ENCODE data around the gene ZBTB20. TPM values are rescaled to one million over a fixed set of nuclear protein-coding genes. Genes with fewer than 3 reads are reported as not detected.

ZBTB20 gene
- polyA plus RNA-seq, 10 donors = 2.0 to 4.9 (median 3.7) TPM

DNA sequence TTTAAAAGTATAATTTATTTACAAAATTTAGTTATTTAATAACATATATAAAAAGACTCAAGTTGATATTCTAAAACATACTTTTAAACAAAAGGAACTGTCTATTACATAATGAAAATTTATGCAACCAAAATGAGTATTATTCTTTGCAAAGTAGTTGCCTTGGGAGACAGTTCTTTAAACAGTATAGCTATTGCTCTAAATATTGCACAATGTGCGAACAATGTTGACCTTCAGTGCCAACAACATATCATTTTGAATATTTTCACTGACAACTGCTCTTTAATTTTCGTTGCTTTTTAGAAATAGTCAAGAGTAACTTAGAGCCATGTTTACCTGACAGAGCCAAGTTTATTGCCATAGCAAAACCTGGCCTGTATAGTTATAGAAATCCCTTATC lies 124.9 kb downstream of the ZBTB20 start:
- DNase-seq = no peak

DNA sequence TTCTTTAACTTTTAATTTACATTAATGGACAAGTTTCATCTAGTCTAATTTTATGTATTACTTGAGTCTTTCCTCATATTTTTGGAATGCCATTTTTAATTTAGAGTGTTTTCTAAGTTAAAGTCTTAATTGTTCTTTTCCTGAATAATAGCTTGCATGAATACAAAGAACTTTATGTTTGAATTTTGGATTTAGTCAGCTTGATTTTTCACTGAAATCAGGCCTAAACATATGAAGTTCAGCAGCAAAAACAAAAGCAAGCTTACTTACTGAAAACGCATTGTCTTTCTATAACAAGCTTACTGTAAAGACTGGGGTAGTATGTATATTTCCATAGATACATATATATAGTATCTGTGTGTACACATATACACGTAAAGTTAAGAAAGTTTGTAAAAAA lies 126.0 kb downstream of the ZBTB20 start:
- DNase-seq = no peak

DNA sequence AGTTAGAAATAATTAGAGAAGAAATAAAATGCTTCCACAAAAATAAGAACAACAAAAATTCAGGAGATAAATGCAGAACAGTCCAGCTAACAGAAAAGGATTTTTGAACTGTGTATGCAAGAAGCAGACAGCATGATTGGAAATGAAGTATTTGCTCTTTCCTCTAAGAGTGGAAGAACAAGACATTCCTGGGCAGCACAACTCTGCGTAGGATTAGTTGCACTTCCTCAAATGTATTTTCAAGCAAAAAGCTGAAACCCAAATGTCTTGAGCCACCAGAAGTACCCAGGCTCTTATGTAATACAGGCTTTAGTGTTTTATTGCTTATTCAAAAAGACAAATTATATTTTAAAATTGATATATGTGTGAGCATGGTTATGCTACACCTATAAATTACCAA lies 127.2 kb downstream of the ZBTB20 start:
- DNase-seq = peak in 1 of 3 donors; percentile 11

DNA sequence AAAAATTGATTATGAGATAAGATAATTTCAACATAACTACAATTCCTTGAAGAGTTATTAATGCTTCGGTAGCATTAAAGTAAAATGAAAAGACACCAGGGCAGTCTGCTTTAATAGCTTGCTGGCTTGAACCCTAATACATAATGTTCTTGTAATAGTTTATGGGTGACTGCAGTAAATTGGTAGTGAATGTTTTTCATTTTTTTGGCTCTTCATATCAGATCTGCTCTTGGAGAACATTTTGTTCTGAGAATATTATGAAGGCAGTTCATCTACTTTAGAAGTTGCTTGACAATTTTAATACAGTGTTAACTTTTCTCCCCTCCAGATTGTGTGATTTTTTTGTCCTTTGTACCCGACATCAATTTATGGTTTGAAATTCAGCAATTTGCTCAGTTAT lies 128.4 kb downstream of the ZBTB20 start:
- DNase-seq = no peak

GRCh38 chr3:115007966-115008365 lies 139.1 kb downstream of the ZBTB20 start:
- no peak for DNase-seq

DNA sequence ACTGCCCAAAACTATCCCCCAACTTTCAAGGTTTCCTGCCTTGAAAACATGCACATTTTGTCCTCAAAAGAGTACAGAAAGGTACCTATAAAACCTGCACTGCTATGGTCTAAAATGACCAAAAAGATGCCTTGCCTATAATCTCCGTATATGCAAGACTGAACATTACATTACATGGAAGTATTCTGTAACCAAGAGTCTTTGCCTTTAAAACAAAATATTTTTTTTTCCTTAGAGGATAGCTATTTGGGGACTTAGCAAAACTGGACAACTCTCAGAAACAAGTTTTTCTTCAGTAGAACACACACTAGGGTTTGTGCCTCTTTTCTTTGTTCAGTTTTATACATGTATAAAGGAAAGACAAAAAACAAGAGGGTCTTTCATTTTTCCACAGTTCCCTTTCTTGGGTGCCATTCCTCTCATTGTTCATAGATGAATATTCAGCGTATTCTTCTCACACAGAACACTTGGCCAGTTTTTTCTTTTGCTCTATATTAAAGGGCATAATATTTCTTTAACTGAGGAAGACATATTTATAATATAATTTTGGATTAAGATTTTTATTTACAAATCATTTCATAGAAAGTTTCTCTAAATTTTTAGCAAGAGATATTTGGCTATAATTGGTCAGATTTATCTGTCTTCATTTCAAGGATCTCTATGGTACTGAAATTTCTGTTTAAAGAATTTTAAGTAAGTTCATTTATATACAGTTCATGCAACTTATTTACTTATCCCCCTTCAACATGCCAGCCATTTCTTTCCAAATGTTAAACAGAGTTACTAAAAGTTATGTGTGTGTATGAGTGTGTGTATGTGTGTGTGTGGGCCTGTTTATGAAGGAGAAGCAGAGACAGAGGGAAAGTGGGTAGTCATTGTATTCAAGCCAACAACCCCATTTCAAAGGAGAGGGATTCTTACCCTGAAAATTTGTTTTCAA lies 142.6 kb downstream of the ZBTB20 start:
- no peak for DNase-seq

DNA sequence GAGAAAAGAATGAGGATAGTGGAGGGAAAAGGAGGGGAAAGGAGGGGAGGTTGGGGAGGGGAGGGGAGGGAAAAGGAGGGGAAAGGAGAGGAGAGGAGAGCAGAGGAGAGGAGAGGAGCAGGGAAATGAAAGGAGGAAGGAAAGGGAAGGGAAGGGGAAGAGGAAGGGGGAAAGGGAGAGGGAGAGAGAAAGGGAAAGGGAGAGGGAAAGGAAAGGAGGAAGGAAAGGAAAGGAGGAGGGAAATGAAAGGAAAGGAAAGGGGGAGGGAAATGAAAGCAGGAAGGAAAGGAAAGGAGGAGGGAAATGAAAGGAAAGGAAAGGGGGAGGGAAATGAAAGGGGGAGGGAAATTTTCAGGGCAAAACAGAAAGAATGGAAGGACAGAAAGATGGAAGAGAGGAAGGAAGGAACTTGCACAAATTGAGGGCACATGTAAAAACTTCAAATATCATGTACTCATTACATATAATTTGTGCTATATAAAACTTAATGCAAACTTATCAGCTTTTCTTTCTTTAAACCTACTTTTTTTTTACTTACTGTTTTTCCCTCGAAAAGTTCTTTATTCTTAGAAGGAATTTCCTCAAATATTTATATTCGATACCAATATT lies 148.0 kb downstream of the ZBTB20 start:
- no peak for DNase-seq

DNA sequence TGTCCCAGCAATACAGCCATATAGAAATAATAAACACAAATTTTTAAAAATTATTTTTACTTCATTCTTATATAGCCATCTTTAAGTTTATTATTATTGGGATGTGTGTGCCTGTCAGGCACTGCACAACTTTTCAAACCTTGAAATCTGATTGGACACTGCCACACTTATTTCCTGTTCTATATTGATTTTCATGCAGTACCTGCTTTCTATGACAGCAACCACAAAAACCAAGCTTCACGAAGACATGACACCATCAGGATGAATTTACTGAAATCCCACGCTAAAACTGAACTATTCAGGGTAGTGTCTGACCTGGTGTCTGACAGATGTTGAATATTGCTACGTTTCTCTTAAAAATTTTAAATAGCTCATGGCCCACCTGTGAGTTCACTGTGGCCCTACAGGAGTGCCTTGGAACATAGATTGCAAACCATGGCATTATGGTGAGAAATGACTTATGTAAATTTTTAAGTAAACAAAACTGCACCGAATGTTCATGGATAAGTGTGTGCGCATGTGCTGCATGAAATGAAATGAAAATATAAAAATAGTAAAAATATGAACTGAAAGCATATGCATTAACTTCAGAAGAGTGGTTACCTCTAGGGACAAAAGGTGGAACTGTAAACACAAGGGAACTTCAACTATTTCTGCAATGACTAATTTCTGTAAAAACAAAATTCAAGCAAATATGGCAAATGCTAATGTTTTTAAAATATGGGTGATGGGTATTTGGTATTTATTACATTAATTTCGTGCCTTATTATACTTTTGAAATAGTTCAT lies 152.3 kb downstream of the ZBTB20 start:
- DNase-seq = no peak

DNA sequence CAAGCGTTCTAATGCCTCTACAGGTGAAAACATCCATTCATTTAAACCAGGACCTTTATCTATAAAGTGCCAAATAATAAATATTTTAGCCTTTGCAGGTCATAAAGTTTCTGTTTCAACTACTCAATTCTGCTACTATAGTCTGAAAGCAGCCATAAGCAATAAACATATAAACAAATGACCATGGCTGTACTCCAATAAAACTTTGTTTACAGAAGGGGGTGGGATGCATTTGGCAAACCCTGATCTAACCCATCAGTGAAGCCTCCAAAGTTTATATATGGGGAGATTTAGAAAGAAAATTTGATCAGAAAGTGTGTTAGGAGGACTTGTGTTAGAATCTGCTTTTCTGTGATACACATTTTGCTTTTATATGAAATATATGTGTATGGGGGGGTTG lies 161.3 kb downstream of the ZBTB20 start:
- DNase-seq = no peak

DNA sequence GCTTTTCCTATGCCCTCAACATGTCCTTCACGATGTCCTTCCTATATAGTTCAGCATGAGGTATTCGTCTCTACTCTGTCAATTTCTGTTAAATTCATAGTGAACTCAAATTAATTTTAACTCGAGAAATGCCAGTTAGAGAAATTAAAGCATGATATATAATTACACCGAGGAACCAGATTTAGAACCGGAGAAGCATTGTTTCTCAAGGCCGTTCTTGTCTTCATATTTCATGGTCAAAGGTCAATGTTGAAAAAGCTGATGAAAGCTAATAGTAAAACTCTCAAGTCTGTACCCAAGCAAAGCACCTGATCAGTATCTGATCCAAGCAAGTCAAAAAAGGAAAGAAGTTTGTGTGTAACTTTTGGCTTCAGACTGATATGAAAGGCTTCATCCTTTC lies 163.8 kb downstream of the ZBTB20 start:
- DNase-seq = no peak

DNA sequence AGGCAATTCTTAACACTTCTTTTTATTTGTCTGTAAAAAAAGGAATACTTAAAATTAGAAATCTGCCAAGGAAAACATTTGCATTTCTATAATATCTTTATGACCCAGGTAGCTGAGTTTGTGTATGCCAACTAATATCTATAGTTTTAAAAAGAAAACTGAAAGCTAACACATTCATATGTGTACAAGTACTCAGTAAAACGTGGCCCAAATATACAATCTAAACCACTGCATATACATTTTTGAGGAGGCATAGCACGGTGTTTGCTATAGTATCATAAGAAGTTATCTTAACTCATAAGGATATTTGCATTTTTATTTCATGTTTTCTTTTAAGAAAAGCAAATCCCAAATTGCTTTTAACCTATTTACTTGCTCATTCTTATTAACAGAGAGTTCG lies 172.7 kb downstream of the ZBTB20 start:
- no peak for DNase-seq

DNA sequence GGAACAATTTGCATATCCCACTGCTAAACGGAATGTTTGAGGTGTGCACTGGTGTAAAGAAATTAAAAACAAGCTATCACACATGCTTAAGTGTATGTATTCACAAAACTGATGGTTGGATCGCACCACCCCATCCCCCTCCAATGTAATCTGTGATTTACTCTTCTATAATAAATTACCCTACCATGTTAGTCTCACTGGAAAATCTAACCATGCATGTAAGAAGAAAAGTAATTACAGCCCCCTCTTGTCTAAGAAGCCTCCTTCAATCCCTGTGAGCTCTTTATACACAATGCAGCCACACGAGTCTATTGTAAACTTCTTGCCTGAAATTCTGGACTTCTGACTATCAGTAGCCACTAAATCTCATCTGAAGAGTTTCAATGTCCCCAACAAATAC lies 173.6 kb downstream of the ZBTB20 start:
- no peak for DNase-seq

GRCh38 chr3:114967168-114967567 lies 179.9 kb downstream of the ZBTB20 start:
- DNase-seq = no peak

GRCh38 chr3:114962189-114962588 lies 184.9 kb downstream of the ZBTB20 start:
- no peak for DNase-seq

GRCh38 chr3:114958930-114959329 lies 188.2 kb downstream of the ZBTB20 start:
- no peak for DNase-seq

DNA sequence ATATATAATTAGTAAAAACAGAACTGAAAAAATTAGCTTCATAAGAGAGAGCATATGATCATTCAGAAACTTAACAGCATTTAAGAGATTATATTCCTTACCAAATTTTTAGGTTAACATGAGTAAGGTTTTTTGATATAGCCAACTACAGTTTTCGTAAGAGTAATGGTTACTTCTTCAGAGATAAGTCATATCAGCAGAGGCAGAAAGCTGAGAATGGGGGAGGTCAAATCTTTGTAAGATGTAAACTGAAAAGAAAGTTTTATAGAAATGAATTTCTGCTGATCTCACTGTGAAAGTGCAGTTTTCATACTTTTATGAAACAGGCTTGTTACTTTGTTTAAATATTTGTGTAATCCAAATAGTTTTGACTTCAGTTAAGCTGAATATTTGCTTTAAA lies 193.3 kb downstream of the ZBTB20 start:
- no peak for DNase-seq

- DNase-seq = no peak
Measured at GRCh38 chr3:114953215-114953799, 193.8 kb downstream of the ZBTB20 start.

DNA sequence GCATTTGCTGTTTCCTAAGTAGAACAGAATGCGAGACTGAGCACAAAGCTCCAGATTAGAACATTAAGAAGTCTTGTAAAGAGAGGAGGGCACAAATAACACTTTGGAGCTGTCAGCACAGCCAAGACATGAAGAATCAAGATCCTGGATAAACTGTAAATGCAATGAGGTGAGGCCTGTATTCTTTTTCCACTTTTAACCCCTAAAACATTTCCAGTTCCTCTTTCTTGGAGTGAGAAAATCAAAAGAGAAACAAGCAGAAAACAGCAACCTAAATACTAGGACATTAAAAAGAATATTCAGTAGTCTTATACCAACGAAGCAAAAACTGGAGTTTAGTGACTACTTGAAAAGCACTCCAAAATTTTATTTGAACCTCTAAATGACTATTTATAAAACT lies 204.3 kb downstream of the ZBTB20 start:
- no peak for DNase-seq

DNA sequence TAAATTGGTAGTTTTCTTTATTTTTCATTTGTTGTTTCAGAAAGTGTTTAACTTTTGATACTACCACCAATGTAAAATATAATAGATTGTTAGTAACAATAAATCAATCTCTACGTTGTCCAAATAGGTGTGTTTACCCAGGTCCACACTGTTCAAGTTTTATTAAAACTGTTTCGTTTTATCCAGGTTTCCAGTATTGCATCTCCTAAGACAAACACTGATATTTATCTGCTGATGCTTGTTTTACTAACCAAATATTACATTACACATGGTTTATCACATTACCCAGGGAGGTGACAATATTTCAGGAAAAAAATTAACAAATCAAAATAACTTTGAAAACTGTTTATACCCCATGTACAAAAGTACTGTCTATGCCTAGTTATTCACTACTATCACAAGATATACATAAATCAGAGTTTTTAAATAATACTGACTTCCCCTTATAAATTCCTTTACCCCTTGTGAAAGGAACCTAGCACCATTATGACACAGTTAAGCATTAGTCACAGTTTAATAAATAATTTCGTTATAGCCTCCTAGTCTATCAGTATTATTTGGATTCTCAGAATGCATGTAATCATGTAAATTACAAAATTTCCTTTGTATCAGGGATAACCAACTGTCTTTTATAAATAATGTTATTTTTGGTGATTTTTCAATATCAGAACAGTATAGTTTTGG lies 205.3 kb downstream of the ZBTB20 start:
- DNase-seq = no peak

DNA sequence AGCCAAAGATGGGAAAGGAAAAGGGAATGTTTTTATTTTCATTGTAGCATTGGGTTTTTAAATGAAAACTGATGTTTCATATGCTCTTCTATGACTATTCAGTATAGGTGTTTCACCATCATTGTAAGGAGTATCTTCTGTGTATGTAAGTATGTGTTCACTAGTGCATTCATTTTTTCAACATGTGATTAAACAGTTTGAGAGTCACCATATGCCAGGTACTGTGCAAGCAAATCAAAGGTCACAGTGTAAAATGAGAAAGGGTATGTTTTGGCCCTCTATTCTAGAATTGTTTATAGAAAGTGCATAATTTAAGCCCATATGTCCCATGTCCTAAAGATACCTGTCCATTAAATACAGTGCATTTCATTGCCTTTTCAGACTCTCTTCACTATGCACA lies 207.2 kb downstream of the ZBTB20 start:
- no peak for DNase-seq

DNA sequence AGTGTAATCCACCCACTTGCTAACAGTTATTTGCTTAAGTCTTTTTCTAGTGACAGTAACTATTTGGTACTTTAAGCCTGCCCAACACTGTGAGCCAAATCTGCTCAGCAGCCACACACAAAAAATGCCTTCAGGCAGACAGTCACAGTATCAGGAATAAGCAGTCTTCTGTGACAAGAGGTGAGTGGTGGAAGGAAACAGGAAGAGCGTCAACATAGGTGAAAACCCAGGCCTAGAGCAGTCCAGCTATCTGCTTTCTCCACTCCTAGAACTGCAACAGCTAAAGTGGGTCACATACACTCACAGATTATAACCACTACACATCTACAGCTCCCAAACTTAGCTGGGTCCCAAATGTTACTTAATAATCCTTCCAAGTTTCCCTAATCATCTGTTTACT lies 213.7 kb downstream of the ZBTB20 start:
- no peak for DNase-seq

Measured in muscle of back (tissue), 11 donors.